ENCODE results near the gene RPL9. TPM values are rescaled to one million over a fixed set of nuclear protein-coding genes. Genes with fewer than 3 reads are reported as not detected.

The RPL9 gene
- total and polyA plus RNA-seq, 2 of the 4 experiments (the other 2 are of a cell fraction), result 1,627 to 1,905 TPM

- Histone ChIP-seq H2AK5ac (ENCODE audit: low read depth, low read length) (no peak overlapping the region), H2BK20ac (ENCODE audit: low read depth, low read length) (no peak overlapping the region), H3K36me3 (ENCODE audit: control insufficient read depth, insufficient read depth, low read length) (peaks cover 45% of the 10 kb centered on the region), H4K5ac (ENCODE audit: low read depth, low read length) (no peak overlapping the region), H3K14ac (replicated peaks; ENCODE audit: low read depth, low read length) (no peak overlapping the region), H3K4me3 (ENCODE audit: insufficient read depth, low read depth, low read length) (no peak overlapping the region), H2BK15ac (ENCODE audit: low read depth, low read length) (no peak overlapping the region), H4K91ac (ENCODE audit: insufficient read depth, low read depth, low read length) (no peak overlapping the region), H3K18ac (ENCODE audit: low read depth, low read length) (no peak overlapping the region), H3K56ac (ENCODE audit: extremely low read depth, insufficient read depth, low read length) (no peak overlapping the region), H3K4ac (ENCODE audit: low read depth, low read length) (no peak overlapping the region), H3K4me1 (ENCODE audit: control insufficient read depth, insufficient read depth, low read length) (peaks cover 5% of the 10 kb centered on the region), H4K20me1 (ENCODE audit: insufficient read depth, low read length) (peaks cover 58% of the 10 kb centered on the region), H3K23ac (ENCODE audit: low read depth, low read length) (no peak overlapping the region), H4K8ac (ENCODE audit: low read depth in 2 of 2, low read length in 2 of 2) (no peak overlapping the region), H3K27ac (ENCODE audit: insufficient read depth, low read length) (no peak overlapping the region), H3K9ac (ENCODE audit: low read depth, low read length) (no peak overlapping the region), H2AK9ac (replicated peaks; ENCODE audit: low read depth, low read length, poor library complexity) (no peak overlapping the region), H3K27me3 (ENCODE audit: control insufficient read depth, insufficient read depth, low read length) (no peaks in the 10 kb centered on the region), H3K9me3 (ENCODE audit: control insufficient read depth, insufficient read depth, low read length) (no peaks in the 10 kb centered on the region), H3K9me1 (ENCODE audit: insufficient read depth, low read length) (peaks cover 3% of the 10 kb centered on the region; the same call in 1 of the 2 replicates), H2BK120ac (ENCODE audit: low read depth, low read length) (no peak overlapping the region), H2BK5ac (ENCODE audit: low read depth, low read length, poor library complexity, severe bottlenecking) (no peak overlapping the region), H3K79me1 (ENCODE audit: low read depth in 1 of 2, low read length in 2 of 2) (peaks cover 28 to 47% of the 10 kb centered on the region in 2 experiments), H2AFZ (replicated peaks; ENCODE audit: low read length, poor library complexity) (no peak overlapping the region), H3K4me2 (ENCODE audit: low read depth, low read length) (no peak overlapping the region)
- in situ Hi-C loops (cut with MboI; ENCODE audit: low sequenced_read_pairs), result no loop called here
- BruUV-seq (replicated peaks), result no TSS peak
- ChIA-PET POLR2A (ENCODE audit: unreplicated experiment) (no interaction called here), CTCF (no interaction called here)
- DNase-seq (no peak), ATAC-seq (ENCODE audit: low read depth) (no peak)
- intact Hi-C loops (cut with micrococcal nuclease), result no loop called here
- TF ChIP-seq RCOR1 (IDR thresholded peaks at IDR 0.05; ENCODE audit: insufficient replicate concordance, low read length), result no peak
- dilution Hi-C loops (cut with HindIII; ENCODE audit: low sequenced_read_pairs, unreplicated experiment), result no loop called here
- 92 to 100% methylated on average over 1 to 2 of the region's 11 CpGs for WGBS, 2 experiments (ENCODE audit: extremely low coverage in 2 of 2, insufficient read length in 1 of 2)
Observed at GRCh38 chr4:39452860-39453587, 5.7 kb downstream of the RPL9 start.
